Cortex of kidney (tissue), 1 donor: Measurements from ENCODE around the gene COG6.

ENCODE experiments used
- DNase-seq: peaks from one replicate; lab custom pipeline; 2025; lab: John Stamatoyannopoulos, UW

COG6 gene

GRCh38 chr13:39770221-39771090 lies 115.0 kb downstream of the COG6 start:
- DNase-seq: no peak

GRCh38 chr13:39773833-39774232 lies 118.4 kb downstream of the COG6 start:
- no peak for DNase-seq

- no peak for DNase-seq
Observed at GRCh38 chr13:39776439-39776838, 121.0 kb downstream of the COG6 start.

GRCh38 chr13:39777021-39777420 lies 121.6 kb downstream of the COG6 start:
- DNase-seq: no peak

- no peak for DNase-seq
Observed at GRCh38 chr13:39777527-39778061, 122.1 kb downstream of the COG6 start.

GRCh38 chr13:39779337-39780265 lies 124.1 kb downstream of the COG6 start:
- DNase-seq: no peak

- DNase-seq: no peak
Observed at GRCh38 chr13:39780711-39781110, 125.2 kb downstream of the COG6 start.

- DNase-seq: no peak
Observed at GRCh38 chr13:39781381-39781780, 125.9 kb downstream of the COG6 start.

GRCh38 chr13:39783051-39783450 lies 127.6 kb downstream of the COG6 start:
- DNase-seq: no peak

GRCh38 chr13:39784347-39784746 lies 128.9 kb downstream of the COG6 start:
- no peak for DNase-seq

- no peak for DNase-seq
Observed at GRCh38 chr13:39786091-39786490, 130.6 kb downstream of the COG6 start.

- no peak for DNase-seq
Observed at GRCh38 chr13:39787086-39787487, 131.6 kb downstream of the COG6 start.

- DNase-seq: no peak
Observed at GRCh38 chr13:39788102-39788501, 132.6 kb downstream of the COG6 start.

GRCh38 chr13:39789451-39789850 lies 134.0 kb downstream of the COG6 start:
- DNase-seq: no peak
